Effector CD8-positive, alpha-beta T cell (primary cell): Measurements from ENCODE around the gene SLC27A2.
"Not testable (repeated sequence)": the region's sequence is repeated elsewhere in the genome, so short reads cannot be mapped to it uniquely, and the experiment has no call there.

Experiments
- DNase-seq: peaks from one replicate; lab custom pipeline; 2025; lab: John Stamatoyannopoulos, UW
- total RNA-seq, 4 experiments: gene quantifications; one replicate each; lab custom pipeline; 2026; lab: John Stamatoyannopoulos, UW

The SLC27A2 gene
- 2.1 to 10.5 (median 3.0) reads per million in 4 experiments for total RNA-seq

DNA sequence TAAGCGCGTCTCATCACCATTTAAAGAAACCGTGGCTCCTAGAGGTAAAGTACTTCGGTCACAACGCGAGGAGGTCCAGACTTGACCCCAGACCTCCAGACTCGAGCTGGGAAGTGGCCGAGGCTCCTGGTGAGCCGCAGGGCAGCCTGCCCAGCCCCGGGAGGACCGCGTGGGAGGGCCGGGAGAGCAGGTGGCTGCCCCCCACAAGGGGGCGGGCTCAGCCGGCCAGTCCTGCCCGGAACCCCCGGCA lies at the start of gene SLC27A2:
SLC27A2 (plus strand) TSS at position 228 of the 250 bp plus-strand sequence. CDS start 232 bp downstream, outside the sequence.
- DNase-seq = no peak

DNA sequence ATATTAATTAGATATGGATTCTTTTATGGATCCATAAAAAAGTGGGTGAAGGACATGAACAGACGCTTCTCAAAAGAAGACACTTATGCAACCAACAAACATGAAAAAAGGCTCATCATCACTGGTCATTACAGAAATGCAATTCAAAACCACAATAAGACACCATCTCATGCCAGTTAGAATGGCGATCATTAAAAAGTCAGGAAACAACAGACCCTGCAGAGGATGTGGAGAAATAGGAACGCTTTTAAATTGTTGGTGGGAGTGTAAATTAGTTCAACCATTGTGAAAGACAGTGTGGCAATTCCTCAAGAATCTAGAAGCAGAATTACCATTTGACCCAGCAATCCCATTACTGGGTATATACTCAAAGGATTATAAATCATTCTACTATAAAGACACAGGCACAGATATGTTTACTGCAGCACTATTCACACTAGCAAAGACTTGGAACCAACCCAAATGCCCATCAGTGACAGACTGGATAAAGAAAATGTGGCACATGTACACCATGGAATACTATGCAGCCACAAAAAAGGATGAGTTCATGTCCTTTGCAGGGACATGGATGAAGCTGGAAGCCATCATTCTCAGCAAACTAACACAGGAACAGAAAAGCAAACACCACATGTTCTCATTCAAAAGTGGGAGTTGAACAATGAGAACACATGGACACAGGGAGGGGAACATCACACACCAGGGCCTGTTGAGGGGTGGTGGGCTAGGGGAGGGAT lies 49.6 kb upstream of the SLC27A2 start:
- not testable (repeated sequence) for DNase-seq

DNA sequence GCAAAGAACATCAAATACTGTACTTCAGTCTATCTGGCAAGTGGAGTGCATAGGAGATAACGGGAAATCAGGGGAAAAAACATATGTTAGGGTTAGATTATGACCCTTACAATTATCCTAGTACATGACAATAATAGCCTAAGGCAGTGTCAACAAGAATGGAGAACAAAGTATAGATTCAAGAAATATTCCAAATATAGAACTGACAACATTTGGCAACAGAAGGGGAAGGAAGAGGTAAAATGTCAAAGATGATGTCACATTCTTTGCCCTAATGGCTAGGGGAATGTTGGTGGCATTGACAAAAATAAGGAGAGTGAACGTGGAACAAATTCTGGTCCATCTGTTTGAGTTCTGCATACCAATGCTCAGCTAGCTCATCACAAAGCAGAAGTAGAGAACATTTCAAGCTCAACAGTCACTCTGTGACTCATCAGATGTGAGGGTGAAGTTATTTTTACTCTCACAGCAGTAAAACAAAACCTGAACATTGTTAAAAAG lies 47.4 kb upstream of the SLC27A2 start:
- DNase-seq = no peak

DNA sequence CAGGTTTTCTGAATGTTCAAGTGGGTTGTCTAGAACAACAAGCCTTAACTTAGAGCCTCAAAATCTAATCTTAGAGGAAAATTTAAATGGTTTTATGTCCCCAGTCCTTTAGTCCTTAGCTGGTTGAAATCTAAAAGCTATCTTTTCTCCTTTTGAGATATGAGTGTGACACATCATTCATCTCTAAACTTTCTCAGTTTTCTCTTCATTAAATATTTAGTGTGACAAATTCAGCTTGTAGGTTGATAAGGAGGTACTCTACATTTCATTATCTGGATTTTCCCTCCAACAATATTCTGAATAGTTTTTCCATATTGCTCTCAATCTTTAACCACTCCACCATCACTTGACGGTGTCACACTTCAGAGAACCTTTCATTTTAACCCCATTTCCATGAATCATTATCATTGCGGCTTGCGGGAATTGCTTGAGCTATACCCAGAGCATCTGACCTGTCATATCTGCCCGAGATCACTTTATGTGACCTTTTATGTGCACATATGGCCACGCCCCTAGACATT lies 46.9 kb upstream of the SLC27A2 start:
- DNase-seq = no peak

DNA sequence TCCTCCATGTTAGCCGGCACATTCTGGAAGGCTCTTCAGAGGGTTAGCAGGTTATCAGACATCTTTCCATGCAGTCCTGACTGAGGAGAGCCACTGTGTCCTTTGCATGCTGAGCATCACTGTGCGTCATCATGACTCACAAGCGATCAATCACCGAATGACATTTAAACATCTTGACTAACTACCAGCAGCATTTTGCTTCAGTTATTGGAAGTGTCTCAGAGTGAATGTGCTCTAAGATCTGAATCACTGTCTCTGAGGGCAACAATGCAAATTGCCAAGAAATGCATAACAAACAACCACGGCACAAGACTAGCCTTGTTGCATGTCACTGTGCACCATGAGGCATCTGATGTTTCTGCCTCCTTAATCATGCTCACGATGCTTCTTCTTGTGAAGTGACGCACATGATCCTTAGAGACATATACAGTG lies 44.6 kb upstream of the SLC27A2 start:
- DNase-seq = no peak

DNA sequence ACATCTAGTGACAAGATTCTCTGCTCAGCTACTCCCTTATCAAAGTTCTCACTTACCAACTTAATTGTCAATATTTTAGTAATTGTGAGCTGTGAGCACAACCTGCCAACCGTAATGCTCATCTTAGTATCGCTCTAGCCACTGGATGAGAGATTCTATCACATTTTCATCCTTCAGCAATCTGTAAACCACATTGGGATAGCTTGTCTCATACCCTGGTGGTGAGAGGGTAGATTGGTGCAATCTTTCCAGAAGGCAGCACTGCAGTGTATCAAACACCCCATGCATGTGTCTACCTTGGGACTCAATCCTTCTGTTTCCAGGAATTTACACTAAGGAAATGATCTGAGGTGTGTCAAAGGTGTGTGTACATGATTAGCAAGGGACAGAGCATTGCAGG lies 44.1 kb upstream of the SLC27A2 start:
- DNase-seq = no peak

DNA sequence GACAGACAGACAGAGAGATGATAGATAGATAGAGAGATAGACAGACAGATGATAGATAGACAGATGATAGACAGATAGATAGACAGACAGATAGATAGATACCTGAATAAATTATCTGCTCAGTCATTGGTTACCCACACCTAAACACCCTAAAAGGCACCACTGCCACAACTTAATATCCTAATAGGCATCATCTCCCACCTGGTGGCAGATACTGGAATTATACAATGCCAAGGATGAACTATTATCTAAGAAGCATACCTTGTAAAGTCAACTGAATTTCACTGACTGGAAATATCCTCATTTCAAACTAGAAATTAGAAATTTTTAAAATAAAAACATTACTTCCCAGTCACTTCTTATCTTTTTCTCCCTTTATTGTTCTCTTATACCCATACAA lies 43.6 kb upstream of the SLC27A2 start:
- no peak for DNase-seq

DNA sequence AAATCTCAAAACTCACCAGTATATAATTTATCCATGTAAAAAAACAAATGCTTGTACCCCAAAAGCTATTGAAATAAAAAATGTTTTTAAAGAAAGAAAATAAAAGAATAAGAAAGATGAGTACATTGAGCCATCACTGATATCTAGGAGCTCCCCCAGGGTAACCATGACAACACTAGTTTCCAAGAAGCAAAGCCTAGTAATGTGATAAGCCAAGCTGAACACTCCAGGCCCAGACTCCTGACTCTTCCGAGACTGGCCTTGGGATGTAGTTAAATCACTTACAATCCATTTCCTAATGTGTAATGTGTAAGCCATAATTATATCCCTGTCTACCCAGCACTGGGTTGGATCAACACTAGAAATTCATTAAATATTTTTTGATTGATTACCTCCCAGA lies 41.9 kb upstream of the SLC27A2 start:
- no peak for DNase-seq

DNA sequence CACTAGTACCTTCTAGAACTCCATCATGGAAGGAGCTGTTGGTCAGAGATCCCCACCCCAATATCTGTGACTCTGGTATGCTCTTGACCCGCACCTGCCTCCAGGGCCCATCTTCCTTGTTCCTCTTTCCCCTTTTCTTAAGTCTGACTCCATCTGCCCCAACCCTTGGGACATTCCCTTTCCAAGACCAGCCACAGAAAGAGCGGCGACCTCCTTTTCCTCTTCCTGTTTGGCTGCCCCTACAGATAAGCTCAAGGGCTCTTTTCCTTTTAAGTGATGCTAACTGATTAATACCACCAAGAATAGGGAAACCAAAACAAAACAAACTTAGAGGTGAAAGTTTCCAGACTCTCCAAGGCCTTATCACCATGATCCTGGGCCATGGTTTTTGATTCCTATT lies 41.0 kb upstream of the SLC27A2 start:
- DNase-seq = no peak

DNA sequence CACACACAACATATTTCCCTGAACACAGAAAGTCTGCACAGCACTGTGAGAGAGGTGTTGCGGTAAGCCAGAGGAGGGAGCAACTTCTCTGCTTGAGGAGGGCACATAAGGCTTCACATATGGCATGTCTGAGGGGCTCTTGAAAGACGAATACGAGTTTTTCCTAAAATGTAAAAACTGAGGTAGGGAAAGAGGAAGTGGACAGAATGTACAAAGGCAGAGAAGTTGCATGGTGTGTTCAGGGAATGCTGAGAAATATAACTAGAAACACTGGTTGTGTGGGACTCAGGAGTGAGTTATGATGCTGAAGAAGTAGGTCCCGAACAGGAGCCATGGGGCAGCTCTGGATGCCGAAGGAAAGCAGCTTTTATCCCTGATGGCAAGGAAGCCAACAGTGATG lies 40.1 kb upstream of the SLC27A2 start:
- no peak for DNase-seq

DNA sequence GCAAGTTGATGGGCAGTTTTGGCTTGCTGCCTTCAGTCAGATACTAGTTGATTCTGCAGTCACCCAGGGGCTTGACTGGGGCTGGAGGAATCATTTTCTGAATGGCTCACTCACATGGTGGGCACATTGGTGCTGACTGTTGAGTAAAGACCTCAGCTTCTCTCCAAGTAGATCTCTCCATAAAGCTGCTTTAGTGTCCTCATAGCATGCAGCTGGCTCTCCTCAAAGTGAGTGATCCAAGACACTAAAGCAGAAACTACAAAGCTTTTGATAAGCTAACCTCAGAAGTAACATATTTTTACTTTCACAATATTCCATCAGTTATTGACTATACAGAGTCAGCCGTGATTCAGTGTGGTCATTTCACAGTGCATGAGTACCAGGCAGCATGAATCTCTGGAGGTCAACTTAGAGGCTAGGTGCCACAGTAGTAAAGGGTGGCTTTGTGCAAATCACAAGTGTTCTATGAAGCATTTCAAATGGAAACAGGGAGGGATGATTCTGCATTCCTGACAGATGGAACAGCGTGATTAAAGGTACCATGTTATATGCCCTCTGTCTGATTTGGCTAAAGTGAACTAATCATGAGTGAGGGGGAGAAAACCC lies 38.6 kb upstream of the SLC27A2 start:
- DNase-seq = no peak

DNA sequence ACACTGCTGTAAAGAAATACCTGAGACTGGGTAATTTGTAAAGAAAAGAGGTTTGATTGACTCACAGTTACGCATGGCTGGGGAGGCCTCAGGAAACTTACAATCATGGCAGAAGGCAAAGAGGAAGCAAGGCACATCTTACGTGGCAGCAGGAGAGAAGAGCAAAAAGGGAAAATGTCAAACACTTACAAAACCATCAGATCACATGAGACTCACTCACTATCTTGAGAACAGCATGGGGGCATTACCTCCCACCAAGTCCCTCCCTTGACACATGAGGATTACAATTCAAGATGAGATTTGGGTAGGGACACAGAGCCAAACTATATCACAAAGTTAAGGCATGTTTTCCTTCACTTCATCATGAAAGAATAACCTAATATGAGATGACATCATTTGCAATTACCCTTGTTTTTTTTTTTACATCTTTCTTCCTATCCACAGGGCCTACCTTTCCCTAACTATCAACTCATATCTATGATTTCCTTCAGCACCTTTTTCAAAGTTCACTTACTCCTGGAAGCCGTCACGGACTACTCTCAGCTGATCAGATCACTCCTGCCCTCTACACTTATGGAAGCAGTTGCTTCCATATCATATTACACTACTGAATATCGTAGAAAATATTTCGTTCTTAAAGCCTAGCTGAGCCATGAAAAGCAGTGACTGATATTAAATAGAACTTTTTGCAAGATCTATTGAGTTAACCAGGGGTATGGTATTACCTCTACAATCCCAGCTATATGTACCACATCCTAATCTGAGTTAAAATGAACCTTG lies 37.5 kb upstream of the SLC27A2 start:
- DNase-seq = no peak

DNA sequence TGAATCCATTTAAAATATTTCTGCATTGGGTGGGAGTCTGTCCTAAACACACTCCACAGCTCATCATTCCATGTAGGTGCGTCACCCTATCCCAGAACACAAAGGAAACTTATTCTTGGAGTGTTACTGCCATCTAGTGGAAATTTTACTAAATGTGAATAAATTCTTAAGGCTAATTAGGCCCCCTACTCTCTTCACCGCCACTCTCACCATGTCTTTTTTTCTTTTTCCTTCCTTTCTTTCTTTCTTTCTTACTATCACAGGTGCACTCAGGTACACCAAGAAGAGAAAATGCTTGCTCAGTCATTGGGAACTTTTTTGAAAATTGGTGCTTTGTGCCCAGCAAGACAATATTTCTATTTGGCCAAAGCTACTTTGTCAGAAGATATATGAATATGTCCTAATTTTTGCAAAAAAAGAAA lies 36.5 kb upstream of the SLC27A2 start:
- DNase-seq = no peak

DNA sequence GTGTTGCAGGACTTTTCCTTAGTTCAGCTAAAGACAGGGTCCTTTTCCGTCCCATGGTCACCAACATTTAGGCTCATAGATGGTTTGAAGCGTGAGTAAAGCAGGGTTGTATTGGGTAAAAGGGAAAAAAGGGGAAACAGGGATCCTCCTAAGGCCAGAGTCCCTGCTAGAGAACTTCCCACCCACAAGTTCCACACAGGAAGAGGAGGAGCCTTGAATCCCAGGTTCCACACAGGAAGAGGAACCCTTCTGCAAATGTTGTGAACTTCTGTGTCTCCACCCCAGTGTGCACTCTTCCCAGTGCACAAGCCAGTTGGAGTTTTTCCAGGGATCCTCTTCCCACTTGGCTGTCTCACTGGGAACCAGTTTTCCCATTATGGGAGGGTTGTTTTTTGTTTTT lies 35.4 kb upstream of the SLC27A2 start:
- no peak for DNase-seq

DNA sequence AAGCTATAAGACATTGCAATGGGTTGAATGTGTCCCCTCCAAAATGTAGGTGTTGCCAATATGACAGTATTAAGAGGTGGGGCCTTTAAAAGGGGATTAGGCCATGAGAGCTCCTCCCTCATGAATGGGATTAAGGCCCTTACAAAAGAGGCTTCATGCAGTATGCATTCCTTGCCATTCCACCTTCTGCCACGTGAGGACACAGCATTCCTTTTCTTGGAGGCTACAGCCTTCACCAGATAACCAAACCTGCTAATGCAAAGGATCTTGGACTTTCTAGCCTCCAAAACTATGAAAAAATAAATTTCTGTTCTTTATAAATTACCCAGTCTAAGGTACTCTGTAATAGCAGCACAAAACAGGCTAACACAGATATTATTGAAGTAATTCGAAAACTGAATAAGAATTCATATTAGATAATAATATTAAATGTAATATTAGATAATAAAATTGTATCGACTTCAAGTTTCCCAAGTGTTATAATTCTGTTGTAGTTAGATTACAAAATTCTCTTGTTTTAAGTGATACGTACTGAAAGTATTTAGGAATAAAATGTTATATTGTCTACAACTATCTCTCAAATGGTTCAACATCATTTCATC lies 33.5 kb upstream of the SLC27A2 start:
- DNase-seq = no peak

DNA sequence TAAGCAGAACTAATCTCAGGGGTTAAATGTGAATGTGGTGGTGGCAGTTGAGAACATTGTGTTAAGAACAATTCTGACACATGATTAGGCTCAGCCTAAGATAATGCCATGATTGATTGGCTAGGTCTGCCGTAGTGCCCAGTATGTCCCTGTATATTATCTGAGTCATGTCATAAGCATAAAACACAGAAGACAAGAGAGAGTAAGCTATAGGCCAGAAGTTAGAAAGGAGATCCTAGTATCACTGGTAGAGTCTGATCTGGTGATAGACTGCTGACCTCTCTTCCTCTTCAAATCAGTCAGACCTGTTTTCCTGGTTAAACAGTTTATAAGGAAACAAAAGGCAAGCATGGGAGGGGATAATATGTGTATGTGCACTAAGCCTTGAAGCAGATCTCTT lies 32.9 kb upstream of the SLC27A2 start:
- no peak for DNase-seq

DNA sequence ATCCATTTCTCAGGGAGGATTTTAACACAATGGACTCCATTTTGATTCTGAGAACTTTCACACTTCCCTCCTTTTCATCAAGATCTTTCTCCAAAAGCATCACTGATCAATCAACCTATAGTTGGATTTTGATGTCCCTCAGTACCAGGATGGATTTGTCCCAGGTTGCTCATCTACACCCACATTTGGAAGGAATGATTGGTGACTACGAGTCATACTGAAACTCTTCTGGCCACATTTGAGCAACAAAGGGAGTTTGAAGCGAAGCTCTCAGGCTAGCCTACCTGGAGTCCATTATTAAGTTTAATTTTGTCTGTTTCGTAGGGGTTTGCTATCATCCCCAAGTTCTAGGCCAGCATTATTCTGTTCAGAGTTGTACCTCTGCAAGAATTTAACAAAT lies 31.6 kb upstream of the SLC27A2 start:
- DNase-seq = no peak

DNA sequence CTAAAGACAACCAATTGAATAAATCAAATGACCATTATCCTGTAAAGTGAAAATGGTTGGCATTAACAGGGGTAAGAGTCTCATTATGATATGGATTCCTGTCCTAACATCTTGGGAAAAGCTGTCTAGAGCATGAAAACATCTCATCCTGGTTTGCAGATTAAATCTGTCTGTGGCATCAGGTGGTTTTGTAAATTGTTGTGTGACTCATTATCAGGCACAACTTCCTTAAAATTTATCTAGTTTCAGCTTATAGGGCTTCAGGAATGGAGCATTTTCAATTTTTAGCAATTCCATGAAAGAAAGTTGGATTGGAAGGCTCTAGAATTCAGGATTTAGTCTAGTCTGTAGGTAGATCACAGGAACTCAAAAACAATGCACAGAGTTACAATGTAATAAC lies 31.1 kb upstream of the SLC27A2 start:
- DNase-seq = no peak

DNA sequence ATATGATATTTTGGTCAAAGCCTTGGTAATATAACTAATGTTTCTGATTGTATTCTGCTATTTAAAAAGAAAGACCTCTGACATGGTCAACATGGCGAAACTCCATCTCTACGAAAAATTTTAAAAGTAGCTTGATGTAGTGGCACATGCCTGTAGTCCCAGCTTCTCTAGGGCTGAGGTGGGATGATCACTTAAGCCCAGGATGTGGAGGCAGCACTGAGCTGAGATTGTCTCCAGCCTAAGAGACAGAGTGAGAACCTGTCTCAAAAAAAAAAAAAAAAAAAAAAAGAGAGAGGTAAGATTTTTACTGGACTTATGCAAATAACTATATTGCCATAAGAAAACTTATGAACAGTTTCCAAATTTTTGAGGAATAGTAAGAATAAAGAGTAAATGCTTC lies 30.5 kb upstream of the SLC27A2 start:
- DNase-seq = no peak

DNA sequence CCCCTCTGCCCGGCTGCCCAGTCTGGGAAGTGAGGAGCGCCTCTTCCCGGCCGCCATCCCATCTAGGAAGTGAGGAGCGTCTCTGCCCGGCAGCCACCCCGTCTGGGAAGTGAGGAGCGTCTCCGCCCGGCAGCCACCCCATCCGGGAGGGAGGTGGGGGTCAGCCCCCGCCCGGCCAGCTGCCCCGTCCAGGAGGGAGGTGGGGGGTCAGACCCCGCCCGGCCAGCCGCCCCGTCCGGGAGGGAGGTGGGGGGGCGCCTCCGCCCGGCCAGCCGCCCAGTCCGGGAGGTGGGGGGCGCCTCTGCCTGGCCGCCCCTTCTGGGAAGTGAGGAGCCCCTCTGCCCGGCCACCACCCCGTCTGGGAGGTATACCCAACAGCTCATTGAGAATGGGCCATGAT lies 23.8 kb upstream of the SLC27A2 start:
- not testable (repeated sequence) for DNase-seq

DNA sequence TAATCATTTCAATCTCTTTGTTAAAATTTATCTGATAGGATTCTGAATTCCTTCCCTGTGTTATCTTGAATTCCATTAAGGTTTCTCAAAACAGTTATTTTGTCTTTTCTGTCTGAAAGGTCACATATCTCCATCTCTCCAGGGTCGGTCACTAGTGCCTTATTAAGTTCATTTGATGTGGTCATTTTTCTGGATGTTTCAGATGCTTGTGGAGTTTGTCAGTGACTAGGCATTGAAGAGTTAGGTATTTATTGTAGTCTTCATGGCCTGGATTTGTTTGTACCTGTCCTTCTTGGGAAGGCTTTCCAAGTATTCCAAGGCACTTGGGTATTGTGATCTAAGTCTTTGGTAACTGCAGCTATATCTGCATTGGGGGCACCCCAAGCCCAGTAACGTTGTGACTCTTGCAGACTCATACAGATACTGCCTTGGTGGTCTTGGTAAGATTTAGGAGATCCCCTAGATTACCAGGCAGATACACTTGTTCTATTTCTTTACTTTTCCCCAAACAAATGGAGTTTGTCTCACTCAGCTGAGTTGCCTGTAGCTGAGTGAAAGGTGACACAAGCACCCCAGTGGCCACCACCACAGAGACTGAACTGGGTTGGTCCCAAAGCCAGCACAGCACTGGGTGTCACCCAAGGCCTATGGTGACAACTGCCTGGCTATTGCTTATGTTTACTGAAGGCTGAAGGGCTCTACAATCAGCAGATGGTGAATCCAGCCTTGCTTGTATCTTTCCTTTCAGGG lies 18.9 kb upstream of the SLC27A2 start:
- no peak for DNase-seq
